ENCODE data around the gene HS3ST3B1.

Gene HS3ST3B1

GRCh38 chr17:14355556-14355955 is 54.7 kb downstream of the HS3ST3B1 start:
- FAIRE-seq, result no peak

- FAIRE-seq, result no peak
Measured at GRCh38 chr17:14359163-14360020, 58.5 kb downstream of the HS3ST3B1 start.

GRCh38 chr17:14360856-14361255 is 60.0 kb downstream of the HS3ST3B1 start:
- FAIRE-seq, result no peak

GRCh38 chr17:14361470-14361869 is 60.6 kb downstream of the HS3ST3B1 start:
- no peak for FAIRE-seq

- no peak for FAIRE-seq
Measured at GRCh38 chr17:14361945-14362508, 61.1 kb downstream of the HS3ST3B1 start.

GRCh38 chr17:14366199-14366598 is 65.3 kb downstream of the HS3ST3B1 start:
- FAIRE-seq, result no peak

- FAIRE-seq, result no peak
Measured at GRCh38 chr17:14372461-14372860, 71.6 kb downstream of the HS3ST3B1 start.

GRCh38 chr17:14372905-14373613 is 72.2 kb downstream of the HS3ST3B1 start:
- no peak for FAIRE-seq

- no peak for FAIRE-seq
Measured at GRCh38 chr17:14373614-14374259, 72.9 kb downstream of the HS3ST3B1 start.

- no peak for FAIRE-seq
Measured at GRCh38 chr17:14374268-14374667, 73.4 kb downstream of the HS3ST3B1 start.

- FAIRE-seq, result no peak
Measured at GRCh38 chr17:14376666-14377065, 75.8 kb downstream of the HS3ST3B1 start.

- no peak for FAIRE-seq
Measured at GRCh38 chr17:14381606-14382005, 80.7 kb downstream of the HS3ST3B1 start.

GRCh38 chr17:14387036-14387435 is 86.2 kb downstream of the HS3ST3B1 start:
- no peak for FAIRE-seq

GRCh38 chr17:14389681-14390080 is 88.8 kb downstream of the HS3ST3B1 start:
- no peak for FAIRE-seq

GRCh38 chr17:14393723-14394122 is 92.8 kb downstream of the HS3ST3B1 start:
- no peak for FAIRE-seq

GRCh38 chr17:14395255-14395654 is 94.4 kb downstream of the HS3ST3B1 start:
- FAIRE-seq, result no peak

- no peak for FAIRE-seq
Measured at GRCh38 chr17:14396547-14396946, 95.7 kb downstream of the HS3ST3B1 start.

- no peak for FAIRE-seq
Measured at GRCh38 chr17:14398766-14399165, 97.9 kb downstream of the HS3ST3B1 start.

Data from G401.6 (cell line).